ENCODE data around the gene NCOA3.
"Not testable (repeated sequence)": the region's sequence is repeated elsewhere in the genome, so short reads cannot be mapped to it uniquely, and the experiment has no call there.

Gene NCOA3

DNA sequence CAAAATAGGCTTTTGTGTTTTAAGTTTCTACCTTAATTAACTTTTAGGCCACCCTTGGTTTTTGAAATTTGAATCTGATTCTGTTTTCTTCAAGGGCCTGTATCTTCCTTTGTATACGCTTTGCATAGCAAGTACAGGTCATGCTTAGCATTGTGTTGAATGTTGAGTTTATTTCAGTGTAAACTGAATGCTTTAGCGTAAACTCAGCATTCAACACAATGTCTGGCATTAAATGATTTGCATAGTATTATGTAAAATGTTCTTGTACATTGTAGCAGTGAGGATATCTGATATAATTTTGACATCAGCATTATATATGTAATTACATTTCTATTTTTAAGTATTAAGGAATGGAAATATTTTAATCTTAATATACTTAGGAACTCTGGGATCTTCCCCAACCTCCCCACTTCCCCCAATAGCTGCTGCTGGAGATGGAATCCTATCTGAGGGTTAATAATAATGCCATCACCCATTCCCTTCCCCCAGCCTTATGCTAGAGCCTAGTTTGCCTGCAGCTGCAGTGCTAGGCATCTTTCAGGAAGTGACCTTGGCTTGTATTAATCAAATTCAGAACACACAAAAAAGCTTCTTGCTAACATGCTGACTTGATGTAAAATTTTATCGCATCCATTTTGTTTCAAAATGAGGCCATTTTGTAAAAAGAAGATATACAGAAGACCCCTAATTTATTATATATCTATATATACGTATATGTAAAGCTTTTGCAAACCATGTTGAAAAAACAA is 73.1 kb downstream of the NCOA3 start:
- no peak for DNase-seq (ENCODE audit: low read depth)
- Histone ChIP-seq H3K4me3 (ENCODE audit: low read length) (no peak overlapping the region), H3K4me1 (ENCODE audit: control insufficient read depth, insufficient read depth, low read length) (peaks cover 40% of the 10 kb centered on the region), H3K36me3 (ENCODE audit: control insufficient read depth, insufficient read depth, low read length, severe bottlenecking) (peaks cover 6% of the 10 kb centered on the region), H3K9ac (ENCODE audit: low read length) (no peak overlapping the region), H3K9me3 (ENCODE audit: control insufficient read depth, low read length) (peaks cover 5% of the 10 kb centered on the region), H3K27me3 (replicated peaks; ENCODE audit: control insufficient read depth, insufficient read depth, low read length) (no peaks in the 10 kb centered on the region)

DNA sequence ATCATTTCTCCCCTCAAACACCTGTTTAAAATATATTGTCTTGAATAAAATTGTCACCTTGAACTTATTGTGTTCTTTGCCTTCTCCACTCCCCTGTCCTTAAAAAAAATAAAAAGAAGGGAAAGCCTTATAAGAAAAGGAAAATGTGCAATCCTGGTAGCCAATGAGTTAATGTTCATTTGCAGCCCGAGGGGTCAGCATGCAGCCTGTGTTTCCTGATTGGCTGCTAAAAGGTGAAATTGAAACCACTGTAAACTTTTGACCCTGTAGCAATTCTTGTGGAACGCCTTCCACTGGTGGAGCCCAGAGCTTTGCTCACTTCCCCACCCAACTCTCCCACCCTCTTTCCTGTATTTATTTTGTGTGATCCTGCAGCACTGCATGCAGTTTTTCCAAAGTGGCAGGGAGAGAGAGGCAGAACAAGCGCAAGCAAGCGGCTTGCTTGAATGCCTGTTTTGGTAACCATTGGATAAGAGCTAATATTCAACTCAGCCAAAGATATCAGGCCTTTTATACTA is 74.9 kb downstream of the NCOA3 start:
- peaks cover 40% of the 10 kb centered on the region for H3K4me1 ChIP-seq (ENCODE audit: control insufficient read depth, insufficient read depth, low read length)
- H3K27me3 ChIP-seq (replicated peaks; ENCODE audit: control insufficient read depth, insufficient read depth, low read length): no peaks in the 10 kb centered on the region
- peak overlapping the region; percentile 69 for H3K9ac ChIP-seq (ENCODE audit: low read length)
- H3K4me3 ChIP-seq (ENCODE audit: low read length): peak overlapping the region; percentile 71
- peak; percentile 90 for DNase-seq (ENCODE audit: low read depth)
- H3K36me3 ChIP-seq (ENCODE audit: control insufficient read depth, insufficient read depth, low read length, severe bottlenecking): peaks cover 5% of the 10 kb centered on the region
- H3K9me3 ChIP-seq (ENCODE audit: control insufficient read depth, low read length): peaks cover 2% of the 10 kb centered on the region

DNA sequence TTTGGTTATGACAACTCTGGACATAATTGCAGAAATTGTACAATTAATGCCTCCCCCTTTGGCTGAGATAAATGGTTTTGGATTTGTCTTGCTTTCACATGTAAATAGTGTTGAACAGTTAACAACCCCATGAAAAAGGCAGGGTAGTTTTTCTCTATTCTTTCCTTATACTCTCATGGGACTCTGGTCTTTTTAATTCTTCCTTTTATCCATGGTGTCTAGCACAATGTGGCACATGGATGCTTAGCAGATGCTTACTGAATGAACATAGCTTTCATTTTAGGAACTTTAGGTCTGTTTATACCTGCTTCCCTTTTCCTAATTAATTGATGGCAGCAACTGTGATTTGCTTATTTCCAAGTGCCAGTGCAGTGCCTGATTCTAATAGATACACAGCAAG is 75.6 kb downstream of the NCOA3 start:
- Histone ChIP-seq H3K4me3 (ENCODE audit: low read length) (peak overlapping the region; percentile 71), H3K4me1 (ENCODE audit: control insufficient read depth, insufficient read depth, low read length) (peaks cover 40% of the 10 kb centered on the region), H3K9me3 (ENCODE audit: control insufficient read depth, low read length) (no peaks in the 10 kb centered on the region), H3K9ac (ENCODE audit: low read length) (peak overlapping the region; percentile 69), H3K36me3 (ENCODE audit: control insufficient read depth, insufficient read depth, low read length, severe bottlenecking) (no peaks in the 10 kb centered on the region), H3K27me3 (replicated peaks; ENCODE audit: control insufficient read depth, insufficient read depth, low read length) (no peaks in the 10 kb centered on the region)
- no peak for DNase-seq (ENCODE audit: low read depth)

GRCh38 chr20:47578543-47578942 is 76.9 kb downstream of the NCOA3 start:
- H3K4me1 ChIP-seq (ENCODE audit: control insufficient read depth, insufficient read depth, low read length): peaks cover 40% of the 10 kb centered on the region
- H3K9ac ChIP-seq (ENCODE audit: low read length): no peak overlapping the region
- H3K27me3 ChIP-seq (replicated peaks; ENCODE audit: control insufficient read depth, insufficient read depth, low read length): no peaks in the 10 kb centered on the region
- H3K9me3 ChIP-seq (ENCODE audit: control insufficient read depth, low read length): no peaks in the 10 kb centered on the region
- no peak for DNase-seq (ENCODE audit: low read depth)
- no peaks in the 10 kb centered on the region for H3K36me3 ChIP-seq (ENCODE audit: control insufficient read depth, insufficient read depth, low read length, severe bottlenecking)
- H3K4me3 ChIP-seq (ENCODE audit: low read length): no peak overlapping the region

- not testable (repeated sequence) for H3K9ac ChIP-seq (ENCODE audit: low read length); H3K27me3 ChIP-seq (replicated peaks; ENCODE audit: control insufficient read depth, insufficient read depth, low read length); H3K36me3 ChIP-seq (ENCODE audit: control insufficient read depth, insufficient read depth, low read length, severe bottlenecking); DNase-seq (ENCODE audit: low read depth); H3K4me3 ChIP-seq (ENCODE audit: low read length); H3K9me3 ChIP-seq (ENCODE audit: control insufficient read depth, low read length)
- H3K4me1 ChIP-seq (ENCODE audit: control insufficient read depth, insufficient read depth, low read length): peaks cover 37% of the 10 kb centered on the region
These were observed 79.0 kb downstream of the NCOA3 start for GRCh38 chr20:47580686-47581085.

GRCh38 chr20:47581090-47581489 is 79.4 kb downstream of the NCOA3 start:
- Histone ChIP-seq H3K4me3 (ENCODE audit: low read length) (no peak overlapping the region), H3K4me1 (ENCODE audit: control insufficient read depth, insufficient read depth, low read length) (peaks cover 34% of the 10 kb centered on the region), H3K9ac (ENCODE audit: low read length) (no peak overlapping the region), H3K36me3 (ENCODE audit: control insufficient read depth, insufficient read depth, low read length, severe bottlenecking) (peaks cover 5% of the 10 kb centered on the region), H3K27me3 (replicated peaks; ENCODE audit: control insufficient read depth, insufficient read depth, low read length) (no peaks in the 10 kb centered on the region), H3K9me3 (ENCODE audit: control insufficient read depth, low read length) (no peaks in the 10 kb centered on the region)
- DNase-seq (ENCODE audit: low read depth): no peak

DNA sequence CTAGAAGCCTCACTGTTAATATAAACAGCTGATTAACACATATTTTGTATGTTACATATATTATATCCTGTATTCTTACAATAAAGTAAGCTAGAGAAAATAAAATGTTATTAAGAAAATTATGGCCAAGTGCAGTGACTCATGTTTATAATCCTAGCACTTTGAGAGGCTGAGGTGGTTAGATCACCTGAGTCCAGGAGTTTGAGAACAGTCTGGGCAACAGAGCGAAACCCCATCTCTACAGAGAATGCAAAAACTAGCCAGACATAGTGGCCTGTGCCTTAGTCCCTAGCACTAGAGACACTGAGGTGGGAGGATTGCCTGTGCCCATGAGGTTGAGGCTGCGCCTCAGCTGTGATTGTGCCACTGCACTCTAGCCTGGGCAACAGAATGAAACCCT is 81.9 kb downstream of the NCOA3 start:
- no peak overlapping the region for H3K9ac ChIP-seq (ENCODE audit: low read length)
- H3K9me3 ChIP-seq (ENCODE audit: control insufficient read depth, low read length): no peaks in the 10 kb centered on the region
- no peak overlapping the region for H3K4me3 ChIP-seq (ENCODE audit: low read length)
- peaks cover 7% of the 10 kb centered on the region for H3K36me3 ChIP-seq (ENCODE audit: control insufficient read depth, insufficient read depth, low read length, severe bottlenecking)
- no peak for DNase-seq (ENCODE audit: low read depth)
- no peaks in the 10 kb centered on the region for H3K27me3 ChIP-seq (replicated peaks; ENCODE audit: control insufficient read depth, insufficient read depth, low read length)
- H3K4me1 ChIP-seq (ENCODE audit: control insufficient read depth, insufficient read depth, low read length): peaks cover 26% of the 10 kb centered on the region

GRCh38 chr20:47585087-47585747 is 83.5 kb downstream of the NCOA3 start:
- no peak for DNase-seq (ENCODE audit: low read depth)
- Histone ChIP-seq H3K9ac (ENCODE audit: low read length) (peak overlapping the region; percentile 39), H3K4me3 (ENCODE audit: low read length) (peak overlapping the region; percentile 23), H3K9me3 (ENCODE audit: control insufficient read depth, low read length) (no peaks in the 10 kb centered on the region), H3K36me3 (ENCODE audit: control insufficient read depth, insufficient read depth, low read length, severe bottlenecking) (peaks cover 7% of the 10 kb centered on the region), H3K27me3 (replicated peaks; ENCODE audit: control insufficient read depth, insufficient read depth, low read length) (no peaks in the 10 kb centered on the region), H3K4me1 (ENCODE audit: control insufficient read depth, insufficient read depth, low read length) (peaks cover 18% of the 10 kb centered on the region)

DNA sequence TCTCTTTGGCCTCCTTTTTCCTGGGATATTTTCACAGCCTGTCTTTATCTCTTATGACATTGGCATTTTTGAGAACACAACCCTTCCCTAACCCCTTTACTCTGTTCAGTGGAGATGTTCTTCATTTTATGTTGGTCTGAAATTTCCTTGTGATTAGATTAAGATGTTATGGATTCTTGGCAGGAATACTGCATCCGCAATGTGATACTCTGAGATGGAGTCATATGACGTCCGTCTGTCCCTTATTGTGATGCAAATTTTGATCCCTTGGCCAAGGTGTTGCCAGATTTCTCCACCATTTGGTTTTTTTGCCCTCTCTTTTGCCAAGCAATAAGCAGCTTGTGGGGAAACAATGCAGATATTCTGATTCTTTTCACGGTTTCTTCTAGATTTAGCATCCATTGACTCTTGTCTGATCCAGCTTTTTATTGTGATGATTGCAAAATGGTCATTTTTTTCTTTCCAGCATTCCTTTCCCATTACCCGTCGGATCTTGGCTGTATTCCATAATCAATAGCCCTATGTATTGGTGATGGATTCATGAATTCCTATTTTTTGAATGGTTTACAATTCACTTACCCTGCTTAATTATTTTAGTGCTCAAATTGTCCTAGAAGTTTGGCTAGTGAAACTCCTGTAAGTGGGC is 85.1 kb downstream of the NCOA3 start:
- peaks cover 7% of the 10 kb centered on the region for H3K36me3 ChIP-seq (ENCODE audit: control insufficient read depth, insufficient read depth, low read length, severe bottlenecking)
- peaks cover 18% of the 10 kb centered on the region for H3K4me1 ChIP-seq (ENCODE audit: control insufficient read depth, insufficient read depth, low read length)
- no peak overlapping the region for H3K4me3 ChIP-seq (ENCODE audit: low read length)
- no peaks in the 10 kb centered on the region for H3K27me3 ChIP-seq (replicated peaks; ENCODE audit: control insufficient read depth, insufficient read depth, low read length)
- no peaks in the 10 kb centered on the region for H3K9me3 ChIP-seq (ENCODE audit: control insufficient read depth, low read length)
- no peak overlapping the region for H3K9ac ChIP-seq (ENCODE audit: low read length)
- peak; percentile 64 for DNase-seq (ENCODE audit: low read depth)

- DNase-seq (ENCODE audit: low read depth): no peak
- Histone ChIP-seq H3K9me3 (ENCODE audit: control insufficient read depth, low read length) (no peaks in the 10 kb centered on the region), H3K4me1 (ENCODE audit: control insufficient read depth, insufficient read depth, low read length) (peaks cover 18% of the 10 kb centered on the region), H3K4me3 (ENCODE audit: low read length) (no peak overlapping the region), H3K36me3 (ENCODE audit: control insufficient read depth, insufficient read depth, low read length, severe bottlenecking) (peaks cover 7% of the 10 kb centered on the region), H3K9ac (ENCODE audit: low read length) (no peak overlapping the region), H3K27me3 (replicated peaks; ENCODE audit: control insufficient read depth, insufficient read depth, low read length) (no peaks in the 10 kb centered on the region)
These were observed 86.5 kb downstream of the NCOA3 start for GRCh38 chr20:47588158-47588557.

GRCh38 chr20:47591231-47591630 is 89.5 kb downstream of the NCOA3 start:
- DNase-seq (ENCODE audit: low read depth): no peak
- peaks cover 2% of the 10 kb centered on the region for H3K36me3 ChIP-seq (ENCODE audit: control insufficient read depth, insufficient read depth, low read length, severe bottlenecking)
- H3K27me3 ChIP-seq (replicated peaks; ENCODE audit: control insufficient read depth, insufficient read depth, low read length): no peaks in the 10 kb centered on the region
- peaks cover 11% of the 10 kb centered on the region for H3K4me1 ChIP-seq (ENCODE audit: control insufficient read depth, insufficient read depth, low read length)
- no peak overlapping the region for H3K9ac ChIP-seq (ENCODE audit: low read length)
- H3K4me3 ChIP-seq (ENCODE audit: low read length): no peak overlapping the region
- no peaks in the 10 kb centered on the region for H3K9me3 ChIP-seq (ENCODE audit: control insufficient read depth, low read length)

All from adipocyte (in vitro differentiated cells).